ENCODE results near the gene MYO18B. TPM values are rescaled to one million over a fixed set of nuclear protein-coding genes. Genes with fewer than 3 reads are reported as not detected.

The MYO18B gene
- total RNA-seq, 1 experiment from 2014 or later: 0.05 TPM

DNA sequence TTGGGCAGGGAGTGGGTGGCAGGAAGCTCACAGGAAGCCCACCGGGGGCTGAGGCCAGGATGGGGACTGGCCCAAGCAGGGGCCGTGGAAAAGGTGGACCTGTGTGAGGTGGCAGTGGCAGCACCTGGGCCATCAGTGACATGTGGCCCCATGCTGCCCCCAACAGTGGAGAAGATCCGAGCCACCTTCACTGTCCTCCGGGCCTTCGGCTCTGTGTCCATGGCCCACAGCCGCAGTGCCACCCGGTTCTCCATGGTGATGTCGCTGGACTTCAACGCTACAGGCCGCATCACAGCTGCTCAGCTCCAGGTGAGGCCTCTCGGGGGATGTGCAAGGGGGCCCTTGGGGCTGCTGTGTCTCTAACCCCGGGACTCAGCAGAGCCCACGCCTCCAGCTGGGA lies 37.9 kb downstream of the MYO18B start:
- POLR2A ChIA-PET: no interaction called here
- no TSS peak for BruUV-seq (replicated peaks)
- CTCF ChIA-PET: interaction anchor here (1.6 kb wide), 1 partner anchor 317 kb away, joined by 5 read pairs; no protein-coding TSS in a partner anchor

DNA sequence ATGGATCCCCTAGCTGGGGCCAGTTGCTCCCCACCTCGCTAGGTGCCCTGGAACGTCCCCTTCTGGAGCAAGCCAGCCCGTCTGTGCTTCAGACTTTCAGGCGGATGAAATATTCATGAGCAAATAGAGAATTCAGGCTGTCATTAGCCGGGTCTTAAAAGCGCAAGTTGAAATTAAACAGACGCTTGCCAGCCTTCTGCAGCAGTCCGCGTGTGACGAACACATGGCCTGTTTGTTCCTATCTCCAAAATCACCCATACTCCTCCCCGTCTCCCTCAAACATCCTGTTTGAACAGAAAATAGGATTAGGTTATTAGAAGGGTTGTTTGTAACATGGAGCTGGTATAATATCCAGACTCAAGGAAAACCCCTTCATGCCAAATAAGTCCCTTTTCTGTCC lies 38.7 kb downstream of the MYO18B start:
- no peak overlapping the region for H2AFZ ChIP-seq (ENCODE audit: low read depth, low read length, poor library complexity, severe bottlenecking)
- H3K36me3 ChIP-seq (ENCODE audit: control insufficient read depth in 1 of 2, insufficient read depth in 2 of 2, low read length in 2 of 2): no peaks in the 10 kb centered on the region
- no peak overlapping the region for H3K4me2 ChIP-seq (ENCODE audit: low read length)
- ChIA-PET CTCF (no interaction called here), RAD21 (ENCODE audit: low non-redundant PET in 1 of 2, low total read pairs in 2 of 2, uncharacterized antibody in 2 of 2, unreplicated experiment in 2 of 2) (no interaction called here), POLR2A (no interaction called here)
- H3K9me2 ChIP-seq (ENCODE audit: insufficient read depth): no peaks in the 10 kb centered on the region
- TF ChIP-seq ELF1 (IDR thresholded peaks at IDR 0.05; ENCODE audit: borderline replicate concordance, low read depth) (no peak), CBX3 (IDR thresholded peaks at IDR 0.05; ENCODE audit: low read depth) (no peak), SIN3A (IDR thresholded peaks at IDR 0.05; ENCODE audit: low read depth) (no peak), EZH2phosphoT487 (IDR thresholded peaks at IDR 0.05; ENCODE audit: borderline replicate concordance) (no peak), YY1 (IDR thresholded peaks at IDR 0.05; ENCODE audit: extremely low read depth, insufficient replicate concordance, low read depth, low read length) (no peak), EGR1 (IDR thresholded peaks at IDR 0.05; ENCODE audit: low read depth) (no peak), POLR2AphosphoS5 (IDR thresholded peaks at IDR 0.05; ENCODE audit: low read depth, low read length) (no peak), SRF (IDR thresholded peaks at IDR 0.05; ENCODE audit: low read depth) (no peak), JUND (IDR thresholded peaks at IDR 0.05) (no peak)
- TF ChIP-seq, protein P1, sequence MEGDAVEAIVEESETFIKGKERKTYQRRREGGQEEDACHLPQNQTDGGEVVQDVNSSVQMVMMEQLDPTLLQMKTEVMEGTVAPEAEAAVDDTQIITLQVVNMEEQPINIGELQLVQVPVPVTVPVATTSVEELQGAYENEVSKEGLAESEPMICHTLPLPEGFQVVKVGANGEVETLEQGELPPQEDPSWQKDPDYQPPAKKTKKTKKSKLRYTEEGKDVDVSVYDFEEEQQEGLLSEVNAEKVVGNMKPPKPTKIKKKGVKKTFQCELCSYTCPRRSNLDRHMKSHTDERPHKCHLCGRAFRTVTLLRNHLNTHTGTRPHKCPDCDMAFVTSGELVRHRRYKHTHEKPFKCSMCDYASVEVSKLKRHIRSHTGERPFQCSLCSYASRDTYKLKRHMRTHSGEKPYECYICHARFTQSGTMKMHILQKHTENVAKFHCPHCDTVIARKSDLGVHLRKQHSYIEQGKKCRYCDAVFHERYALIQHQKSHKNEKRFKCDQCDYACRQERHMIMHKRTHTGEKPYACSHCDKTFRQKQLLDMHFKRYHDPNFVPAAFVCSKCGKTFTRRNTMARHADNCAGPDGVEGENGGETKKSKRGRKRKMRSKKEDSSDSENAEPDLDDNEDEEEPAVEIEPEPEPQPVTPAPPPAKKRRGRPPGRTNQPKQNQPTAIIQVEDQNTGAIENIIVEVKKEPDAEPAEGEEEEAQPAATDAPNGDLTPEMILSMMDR (IDR thresholded peaks at IDR 0.05 in 2 of 3, conservative IDR thresholded peaks at IDR 0.05 in 1 of 3; ENCODE audit: borderline replicate concordance in 1 of 3, insufficient read depth in 1 of 3, low read depth in 2 of 3, low read length in 2 of 3): no peak
- TF ChIP-seq, protein P2, sequence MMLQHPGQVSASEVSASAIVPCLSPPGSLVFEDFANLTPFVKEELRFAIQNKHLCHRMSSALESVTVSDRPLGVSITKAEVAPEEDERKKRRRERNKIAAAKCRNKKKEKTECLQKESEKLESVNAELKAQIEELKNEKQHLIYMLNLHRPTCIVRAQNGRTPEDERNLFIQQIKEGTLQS (IDR thresholded peaks at IDR 0.05): no peak
- H3K4me3 ChIP-seq (replicated peaks in 1 of 2; ENCODE audit: low read depth in 1 of 2, low read length in 2 of 2): no peak overlapping the region
- H3K27ac ChIP-seq (ENCODE audit: low read depth, low read length): no peak overlapping the region
- H3K79me2 ChIP-seq (ENCODE audit: insufficient read depth, low read length): no peaks in the 10 kb centered on the region
- H3K4me1 ChIP-seq (ENCODE audit: control insufficient read depth in 1 of 2, insufficient read depth in 2 of 2, low read length in 2 of 2): no peaks in the 10 kb centered on the region
- ATAC-seq: no peak
- H3K9ac ChIP-seq (ENCODE audit: low read length): no peak overlapping the region
- peaks cover 5% of the 10 kb centered on the region; the same call in 1 of the 2 replicates for H3K27me3 ChIP-seq (ENCODE audit: insufficient read depth, low read length)
- BruUV-seq (replicated peaks): no TSS peak
- intact Hi-C loops (cut with micrococcal nuclease): no loop called here
- DNase-seq (ENCODE audit: low read depth, low spot score): no peak
- no peaks in the 10 kb centered on the region for H4K20me1 ChIP-seq (ENCODE audit: insufficient read depth)
- no peaks in the 10 kb centered on the region for H3K9me3 ChIP-seq (ENCODE audit: control insufficient read depth in 1 of 2, insufficient read depth in 1 of 2, low read depth in 1 of 2, low read length in 2 of 2)

More for the DNA sequence above, 37.9 kb downstream of the MYO18B start:
- Histone ChIP-seq H3K4me1 (ENCODE audit: control insufficient read depth in 1 of 2, insufficient read depth in 2 of 2, low read length in 2 of 2) (no peaks in the 10 kb centered on the region), H4K20me1 (ENCODE audit: insufficient read depth) (no peaks in the 10 kb centered on the region), H3K4me3 (replicated peaks in 1 of 2; ENCODE audit: low read depth in 1 of 2, low read length in 2 of 2) (no peak overlapping the region), H3K9ac (ENCODE audit: low read length) (no peak overlapping the region), H3K9me3 (ENCODE audit: control insufficient read depth in 1 of 2, insufficient read depth in 1 of 2, low read depth in 1 of 2, low read length in 2 of 2) (no peaks in the 10 kb centered on the region), H3K79me2 (ENCODE audit: insufficient read depth, low read length) (no peaks in the 10 kb centered on the region), H3K4me2 (ENCODE audit: low read length) (no peak overlapping the region), H3K36me3 (ENCODE audit: control insufficient read depth in 1 of 2, insufficient read depth in 2 of 2, low read length in 2 of 2) (no peaks in the 10 kb centered on the region), H3K27me3 (ENCODE audit: insufficient read depth, low read length) (no peaks in the 10 kb centered on the region), H2AFZ (ENCODE audit: low read depth, low read length, poor library complexity, severe bottlenecking) (no peak overlapping the region), H3K27ac (ENCODE audit: low read depth, low read length) (no peak overlapping the region), H3K9me2 (ENCODE audit: insufficient read depth) (no peaks in the 10 kb centered on the region)
- intact Hi-C loops (cut with micrococcal nuclease): loop anchor here (5.0 kb wide), 1 partner anchor 543 kb away; no protein-coding TSS in a partner anchor
- TF ChIP-seq CEBPB (IDR thresholded peaks at IDR 0.05; ENCODE audit: low read depth) (no peak), YY1 (IDR thresholded peaks at IDR 0.05; ENCODE audit: extremely low read depth, insufficient replicate concordance, low read depth, low read length) (no peak), ELF1 (IDR thresholded peaks at IDR 0.05; ENCODE audit: borderline replicate concordance, low read depth) (no peak), TCF7L2 (IDR thresholded peaks at IDR 0.05; ENCODE audit: borderline replicate concordance, extremely low read depth, insufficient read depth, insufficient read length) (no peak)
- TF ChIP-seq, protein P3, sequence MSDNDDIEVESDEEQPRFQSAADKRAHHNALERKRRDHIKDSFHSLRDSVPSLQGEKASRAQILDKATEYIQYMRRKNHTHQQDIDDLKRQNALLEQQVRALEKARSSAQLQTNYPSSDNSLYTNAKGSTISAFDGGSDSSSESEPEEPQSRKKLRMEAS (IDR thresholded peaks at IDR 0.05): no peak
- TF ChIP-seq, protein P4, sequence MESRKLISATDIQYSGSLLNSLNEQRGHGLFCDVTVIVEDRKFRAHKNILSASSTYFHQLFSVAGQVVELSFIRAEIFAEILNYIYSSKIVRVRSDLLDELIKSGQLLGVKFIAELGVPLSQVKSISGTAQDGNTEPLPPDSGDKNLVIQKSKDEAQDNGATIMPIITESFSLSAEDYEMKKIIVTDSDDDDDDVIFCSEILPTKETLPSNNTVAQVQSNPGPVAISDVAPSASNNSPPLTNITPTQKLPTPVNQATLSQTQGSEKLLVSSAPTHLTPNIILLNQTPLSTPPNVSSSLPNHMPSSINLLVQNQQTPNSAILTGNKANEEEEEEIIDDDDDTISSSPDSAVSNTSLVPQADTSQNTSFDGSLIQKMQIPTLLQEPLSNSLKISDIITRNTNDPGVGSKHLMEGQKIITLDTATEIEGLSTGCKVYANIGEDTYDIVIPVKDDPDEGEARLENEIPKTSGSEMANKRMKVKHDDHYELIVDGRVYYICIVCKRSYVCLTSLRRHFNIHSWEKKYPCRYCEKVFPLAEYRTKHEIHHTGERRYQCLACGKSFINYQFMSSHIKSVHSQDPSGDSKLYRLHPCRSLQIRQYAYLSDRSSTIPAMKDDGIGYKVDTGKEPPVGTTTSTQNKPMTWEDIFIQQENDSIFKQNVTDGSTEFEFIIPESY (IDR thresholded peaks at IDR 0.05; ENCODE audit: extremely low read depth, insufficient replicate concordance, low read length): no peak
- TF ChIP-seq, protein P2 (IDR thresholded peaks at IDR 0.05): no peak
- ATAC-seq (no peak), DNase-seq (ENCODE audit: low read depth, low spot score) (no peak)
- RAD21 ChIA-PET (ENCODE audit: low non-redundant PET in 1 of 2, low total read pairs in 2 of 2, uncharacterized antibody in 2 of 2, unreplicated experiment in 2 of 2): no interaction called here
